WTC11 (cell line): ENCODE results near the gene LBH.

Source experiments
- CTCF ChIP-seq: fragments of 200-600 bp; IDR thresholded peaks from 2 replicates; pipeline ENCODE4 v1.8.0; 2022; ENCODE audit warnings: antibody characterized with exemption
- EMX1 ChIP-seq: fragments of 250-450 bp; sonication (Bioruptor Pico); IDR thresholded peaks from 2 replicates; pipeline ENCODE4 v1.8.0; 2021; ENCODE audit warnings: mild to moderate bottlenecking
- FOXJ3 ChIP-seq: sonication (generic); formaldehyde crosslinking; IDR thresholded peaks from 2 replicates; pipeline ENCODE4 v1.9.0; 2021; ENCODE audit warnings: missing genetic modification reagents, mild to moderate bottlenecking, borderline replicate concordance
- JUN ChIP-seq: sonication (generic); formaldehyde crosslinking; IDR thresholded peaks from 2 replicates; pipeline ENCODE4 v1.8.0; 2023; ENCODE audit warnings: mild to moderate bottlenecking, missing genetic modification reagents
- USF1 ChIP-seq: sonication (generic); formaldehyde crosslinking; IDR thresholded peaks from 2 replicates; pipeline ENCODE4 v1.8.0; 2022; ENCODE audit warnings: mild to moderate bottlenecking, missing genetic modification reagents
- ZNF232 ChIP-seq: sonication (generic); formaldehyde crosslinking; IDR thresholded peaks from 2 replicates; pipeline ENCODE4 v1.8.0; 2022; ENCODE audit warnings: mild to moderate bottlenecking, missing genetic modification reagents

- TF ChIP-seq FOXJ3 (no peak), CTCF (no peak), USF1 (CRISPR knock-in tag) (no peak), EMX1 (CRISPR knock-in tag) (no peak), JUN (CRISPR knock-in tag) (no peak), ZNF232 (CRISPR knock-in tag) (no peak)
These were observed 43.0 kb upstream of the LBH start for GRCh38 chr2:30188292-30188691.
